Caco-2 (cell line): ENCODE data around the gene LDLRAD4. TPM values are rescaled to one million over a fixed set of nuclear protein-coding genes. Genes with fewer than 3 reads are reported as not detected.

Experiments
- BruUV-seq: library from RNA; stranded (reverse); fragments of 400-500 nt; replicated peaks from 2 replicates; lab custom pipeline; 2021; lab: Mats Ljungman, UMichigan
- CTCF ChIA-PET: fragments of 300-600 bp; sonication (Branson Sonifier 250); formaldehyde crosslinking; loops from one replicate; lab custom pipeline; 2022; ENCODE audit warnings: antibody characterized with exemption; lab: Charles Lee
- POLR2A ChIA-PET: fragments of 300-600 bp; sonication (Branson Sonifier 250); formaldehyde crosslinking; loops from one replicate; lab custom pipeline; 2022; ENCODE audit warnings: antibody characterized with exemption; lab: Charles Lee
- DNase-seq, 2 experiments: peaks; one replicate each; pipeline versions ENCODE4 v3.0.0 to v3.0.0-alpha.2; 2020 to 2022
- H3K27me3 ChIP-seq: replicated peaks from 2 replicates; pipeline ENCODE4 v1.6.0; 2011; ENCODE audit warnings: low read length; ENCODE audit not compliant: control insufficient read depth, insufficient read depth
- H3K36me3 ChIP-seq: 2 replicates; pipeline ENCODE4 v1.5.1; 2011; ENCODE audit warnings: low read length; ENCODE audit not compliant: control insufficient read depth, insufficient read depth
- H3K4me1 ChIP-seq: fragments of 250-450 bp; sonication (Bioruptor Pico); 2 replicates; pipeline ENCODE4 v1.5.1; 2020; ENCODE audit warnings: mild to moderate bottlenecking
- H3K4me3 ChIP-seq: 2 replicates; pipeline ENCODE4 v1.5.1; 2011; ENCODE audit warnings: low read depth, mild to moderate bottlenecking, control low read depth, low read length
- H3K9me3 ChIP-seq: fragments of 250-450 bp; sonication (Bioruptor Pico); 2 replicates; pipeline ENCODE4 v1.5.1; 2020; ENCODE audit warnings: mild to moderate bottlenecking, moderate library complexity
- H3K27ac Mint-ChIP-seq: one replicate; pipeline ENCODE4 v1.8.0; 2022; ENCODE audit warnings: mixed read lengths; ENCODE audit not compliant: unreplicated experiment
- H3K27me3 Mint-ChIP-seq: one replicate; pipeline ENCODE4 v1.8.0; 2022; ENCODE audit warnings: mixed read lengths; ENCODE audit not compliant: insufficient read depth, unreplicated experiment
- H3K36me3 Mint-ChIP-seq: one replicate; pipeline ENCODE4 v1.8.0; 2022; ENCODE audit warnings: mild to moderate bottlenecking, mixed read lengths; ENCODE audit not compliant: insufficient read depth, unreplicated experiment
- H3K4me1 Mint-ChIP-seq: one replicate; pipeline ENCODE4 v1.8.0; 2022; ENCODE audit warnings: low read depth, mixed read lengths; ENCODE audit not compliant: unreplicated experiment
- H3K4me3 Mint-ChIP-seq: one replicate; pipeline ENCODE4 v1.8.0; 2022; ENCODE audit warnings: mild to moderate bottlenecking, moderate library complexity, mixed read lengths; ENCODE audit not compliant: unreplicated experiment
- H3K9me3 Mint-ChIP-seq: one replicate; pipeline ENCODE4 v1.8.0; 2022; ENCODE audit warnings: mixed read lengths; ENCODE audit not compliant: unreplicated experiment
- CTCF ChIP-seq, 2 experiments: fragments of 200-600 bp in 1 of 2; IDR thresholded peaks; 1 replicate in 1 of 2; 2 replicates in 1 of 2; pipeline versions ENCODE4 v1.5.1 to v1.8.0; 2011 to 2022; ENCODE audit warnings: antibody characterized with exemption in 1 of 2, control low read depth in 1 of 2, inconsistent platforms in 1 of 2, low read depth in 1 of 2, low read length in 1 of 2, mild to moderate bottlenecking in 1 of 2, moderate library complexity in 1 of 2; ENCODE audit not compliant: insufficient read depth in 1 of 2, severe bottlenecking in 1 of 2, unreplicated experiment in 1 of 2
- intact Hi-C: fragments of 100-400 bp; cut with micrococcal nuclease; formaldehyde crosslinking; loops from one replicate; pipeline ENCODE4 v1.10.0; 2022; ENCODE audit not compliant: unreplicated experiment
- total RNA-seq: library from RNA; stranded (reverse); gene quantifications from 2 replicates; pipeline ENCODE4 v1.2.3, GENCODE V29; 2022

The LDLRAD4 gene
- total RNA-seq, 1 experiment from 2014 or later: 1.2 TPM

- Mint-ChIP-seq H3K36me3 (no peaks in the 10 kb centered on the region), H3K27me3 (peaks cover 15% of the 10 kb centered on the region), H3K9me3 (no peaks in the 10 kb centered on the region), H3K4me3 (no peak overlapping the region), H3K4me1 (no peaks in the 10 kb centered on the region), H3K27ac (no peak overlapping the region)
- no peaks in the 10 kb centered on the region for H3K4me1 ChIP-seq
- intact Hi-C loops: no loop called here
- BruUV-seq: no TSS peak
- no peak for TF ChIP-seq CTCF (IDR thresholded peaks at IDR 0.05; ENCODE audit: insufficient read depth in 1 of 2, low read depth in 1 of 2, low read length in 1 of 2, severe bottlenecking in 1 of 2, unreplicated experiment in 1 of 2)
- H3K4me3 ChIP-seq: no peak overlapping the region
- no peaks in the 10 kb centered on the region for H3K36me3 ChIP-seq
- DNase-seq: no peak
- CTCF ChIA-PET: no interaction called here
- POLR2A ChIA-PET: no interaction called here
- H3K27me3 ChIP-seq: no peaks in the 10 kb centered on the region
- H3K9me3 ChIP-seq: no peaks in the 10 kb centered on the region
Observed at GRCh38 chr18:13582178-13582670, 363.7 kb downstream of the LDLRAD4 start.

- Histone ChIP-seq H3K9me3 (no peaks in the 10 kb centered on the region), H3K4me3 (no peak overlapping the region), H3K4me1 (no peaks in the 10 kb centered on the region), H3K27me3 (no peaks in the 10 kb centered on the region), H3K36me3 (no peaks in the 10 kb centered on the region)
- Mint-ChIP-seq H3K27me3 (peaks cover 15% of the 10 kb centered on the region), H3K9me3 (no peaks in the 10 kb centered on the region), H3K4me1 (no peaks in the 10 kb centered on the region), H3K27ac (no peak overlapping the region), H3K36me3 (no peaks in the 10 kb centered on the region), H3K4me3 (no peak overlapping the region)
- CTCF ChIA-PET: no interaction called here
- no TSS peak for BruUV-seq
- intact Hi-C loops: no loop called here
- no peak for DNase-seq
- no peak for TF ChIP-seq CTCF (IDR thresholded peaks at IDR 0.05; ENCODE audit: insufficient read depth in 1 of 2, low read depth in 1 of 2, low read length in 1 of 2, severe bottlenecking in 1 of 2, unreplicated experiment in 1 of 2)
- POLR2A ChIA-PET: no interaction called here
Observed at GRCh38 chr18:13583576-13584550, 365.3 kb downstream of the LDLRAD4 start.

GRCh38 chr18:13584825-13585224 lies 366.3 kb downstream of the LDLRAD4 start:
- CTCF ChIA-PET: no interaction called here
- H3K9me3 ChIP-seq: no peaks in the 10 kb centered on the region
- Mint-ChIP-seq H3K27ac (no peak overlapping the region), H3K36me3 (no peaks in the 10 kb centered on the region), H3K9me3 (no peaks in the 10 kb centered on the region), H3K27me3 (peaks cover 14% of the 10 kb centered on the region), H3K4me3 (no peak overlapping the region), H3K4me1 (no peaks in the 10 kb centered on the region)
- no TSS peak for BruUV-seq
- H3K4me1 ChIP-seq: no peaks in the 10 kb centered on the region
- no peak overlapping the region for H3K4me3 ChIP-seq
- DNase-seq: no peak
- intact Hi-C loops: no loop called here
- POLR2A ChIA-PET: no interaction called here
- H3K27me3 ChIP-seq: no peaks in the 10 kb centered on the region
- H3K36me3 ChIP-seq: no peaks in the 10 kb centered on the region
- TF ChIP-seq CTCF (IDR thresholded peaks at IDR 0.05; ENCODE audit: insufficient read depth in 1 of 2, low read depth in 1 of 2, low read length in 1 of 2, severe bottlenecking in 1 of 2, unreplicated experiment in 1 of 2): no peak
